Stimulated activated CD8-positive, alpha-beta memory T cell treated with anti-CD3 and anti-CD28 coated beads, Interleukin-7, amount 100 ng/mL, for 1 hour (primary cell): ENCODE results near the gene CDH18.

Experiments used
- DNase-seq, 2 donors: peaks; one replicate each; pipeline ENCODE4 v3.0.0-alpha.2; 2020; ENCODE audit warnings: low read depth in 2 of 2

The CDH18 gene

DNA sequence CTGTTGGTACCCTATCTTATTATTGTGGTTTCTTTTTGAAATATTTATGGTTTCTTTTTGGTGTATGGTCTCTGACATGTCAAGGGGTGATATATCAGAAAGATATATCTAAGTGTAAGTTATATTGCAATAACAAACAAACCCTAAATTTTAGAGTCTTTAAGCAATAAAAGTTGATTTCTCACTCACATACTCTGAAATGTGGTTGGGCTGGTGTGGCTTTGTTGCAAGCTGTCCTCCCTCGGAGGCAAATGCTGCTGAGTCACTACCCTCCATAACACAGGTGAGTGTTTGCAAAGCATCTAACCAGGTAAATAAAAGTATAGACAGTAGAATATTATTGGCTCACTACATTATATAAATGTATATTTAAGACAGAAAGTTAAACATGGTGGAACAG is 253.2 kb downstream of the CDH18 start:
- DNase-seq = no peak

DNA sequence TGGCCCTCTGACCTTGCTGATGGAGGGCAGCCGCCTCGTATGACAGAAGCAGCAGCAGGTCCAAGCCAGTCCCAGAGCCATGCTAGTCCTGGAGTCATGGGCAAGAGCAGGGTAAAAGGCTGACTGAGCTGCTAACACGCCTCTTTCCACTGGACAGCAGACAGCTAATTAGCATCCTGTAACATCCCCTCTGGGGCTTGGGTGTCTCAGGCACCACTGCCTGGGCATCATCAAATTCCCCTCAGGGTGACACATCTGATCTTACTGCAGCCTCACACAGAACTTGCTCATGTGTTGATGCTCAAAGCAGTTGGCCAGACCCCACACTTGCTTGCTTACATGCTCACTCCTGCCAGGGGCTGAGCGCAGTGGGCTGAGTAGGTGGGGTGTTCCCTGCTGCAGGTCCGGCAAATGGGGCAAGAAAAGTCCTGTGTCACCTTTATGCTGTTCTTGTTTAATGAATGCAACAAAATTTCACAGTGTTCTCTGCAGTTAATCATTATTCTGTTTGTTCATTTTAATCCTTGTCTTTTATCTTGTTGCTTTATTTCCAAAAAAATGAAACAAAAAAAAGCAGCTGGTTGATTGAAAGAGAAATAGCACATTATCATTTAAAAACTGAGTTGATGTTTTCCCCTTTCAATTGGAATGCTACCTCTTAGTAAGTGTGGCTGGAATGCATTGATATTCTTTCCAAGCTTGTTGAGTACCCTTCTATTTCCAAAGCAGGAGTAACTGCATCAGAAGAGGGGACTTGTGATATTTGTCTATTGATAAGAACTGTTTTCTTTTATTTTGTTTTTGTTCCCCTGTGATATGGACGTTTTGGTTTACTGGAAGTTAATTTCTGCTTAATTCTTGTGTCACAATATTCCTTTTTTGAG is 254.1 kb downstream of the CDH18 start:
- DNase-seq = no peak

DNA sequence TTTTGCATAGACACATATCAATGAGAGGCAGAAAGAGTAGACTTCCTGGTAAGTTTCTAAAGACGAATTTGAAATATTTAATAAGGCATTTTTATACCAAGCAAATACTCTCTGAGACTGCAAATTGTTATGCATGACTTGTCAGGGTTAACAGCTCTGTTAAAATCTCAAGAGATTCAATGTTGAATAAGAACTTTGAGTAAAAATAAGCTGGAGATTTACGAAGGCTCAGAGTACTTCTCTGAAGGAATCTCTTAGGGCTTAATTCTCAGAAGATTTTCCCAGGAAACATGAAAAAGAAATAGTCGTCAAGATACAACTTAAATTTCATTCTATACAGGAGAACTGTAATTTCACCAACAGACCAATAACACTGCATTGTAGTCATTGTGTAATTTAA is 259.4 kb downstream of the CDH18 start:
- no peak for DNase-seq

DNA sequence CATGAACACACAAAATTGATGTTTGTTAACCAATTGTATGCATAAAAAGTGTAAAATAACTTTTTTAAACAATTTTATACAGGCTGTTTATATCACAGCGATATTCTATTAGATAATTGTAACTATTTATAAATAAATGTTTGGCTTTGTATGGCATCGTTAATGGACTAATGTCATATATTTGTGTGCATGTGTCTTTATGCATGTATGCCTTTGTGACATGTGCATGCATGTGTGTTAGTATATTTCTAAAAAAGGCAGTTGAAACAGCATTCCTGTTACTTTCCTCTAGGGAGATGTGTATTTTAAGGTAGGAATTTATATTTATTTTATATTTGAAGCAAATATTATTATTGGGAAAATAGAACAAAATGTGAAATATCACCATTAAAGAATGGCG is 268.9 kb downstream of the CDH18 start:
- DNase-seq = no peak

DNA sequence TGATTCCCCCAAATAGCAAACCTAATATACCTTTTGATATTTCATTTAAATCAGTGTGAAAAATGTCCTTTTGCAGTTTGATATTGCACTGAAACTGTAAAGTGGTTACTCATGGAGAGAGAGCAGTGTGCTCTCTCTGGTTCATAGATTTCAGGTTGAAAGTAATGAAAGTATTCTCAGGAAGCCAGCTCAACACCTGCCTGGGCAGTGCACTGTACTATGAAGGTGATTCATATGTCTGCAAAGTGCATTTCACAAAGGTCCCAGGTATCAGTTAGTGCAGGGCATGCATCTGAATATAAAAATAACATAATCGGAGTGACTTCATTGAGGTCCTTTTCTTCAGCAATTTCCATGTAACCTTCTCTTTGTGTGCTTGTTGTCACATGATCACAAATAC is 274.3 kb downstream of the CDH18 start:
- DNase-seq = no peak

DNA sequence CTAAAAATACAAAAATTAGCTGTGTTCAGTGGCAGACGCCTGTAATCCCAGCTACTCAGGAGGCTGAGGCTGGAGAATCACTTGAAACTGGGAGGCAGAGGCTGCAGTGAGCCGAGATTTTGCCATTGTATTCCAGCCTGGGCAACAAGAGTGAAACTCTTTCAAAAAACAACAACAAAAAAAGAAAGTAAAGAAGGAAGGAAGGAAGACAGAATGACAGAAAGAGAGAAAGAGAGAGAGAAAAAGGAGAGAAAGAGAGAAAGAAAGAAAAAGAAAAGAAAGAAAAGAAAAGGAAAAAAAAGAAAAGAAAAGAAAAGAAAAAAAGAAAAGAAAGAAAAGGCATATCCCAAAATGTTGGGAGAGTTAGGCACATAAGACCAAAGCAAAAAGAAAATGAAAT is 278.6 kb downstream of the CDH18 start:
- no peak for DNase-seq

DNA sequence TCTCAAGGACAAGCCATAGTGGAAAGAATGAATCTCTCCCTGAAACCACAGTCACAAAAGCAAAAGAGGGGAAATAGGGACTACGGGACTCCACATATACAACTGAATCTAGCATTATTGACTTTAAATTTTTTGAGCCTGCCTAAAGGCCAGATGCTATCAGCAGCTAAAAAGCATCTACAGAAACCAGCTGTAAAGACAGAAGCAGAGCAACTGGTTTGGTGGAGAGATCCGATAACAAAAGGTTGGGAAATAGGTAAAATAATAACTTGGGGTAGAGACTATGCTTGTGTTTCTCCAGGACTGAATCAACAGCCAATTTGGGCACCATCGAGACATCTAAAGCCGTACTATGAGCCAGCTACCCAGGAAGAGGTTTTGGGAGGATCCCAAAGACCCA is 281.2 kb downstream of the CDH18 start:
- DNase-seq = no peak

DNA sequence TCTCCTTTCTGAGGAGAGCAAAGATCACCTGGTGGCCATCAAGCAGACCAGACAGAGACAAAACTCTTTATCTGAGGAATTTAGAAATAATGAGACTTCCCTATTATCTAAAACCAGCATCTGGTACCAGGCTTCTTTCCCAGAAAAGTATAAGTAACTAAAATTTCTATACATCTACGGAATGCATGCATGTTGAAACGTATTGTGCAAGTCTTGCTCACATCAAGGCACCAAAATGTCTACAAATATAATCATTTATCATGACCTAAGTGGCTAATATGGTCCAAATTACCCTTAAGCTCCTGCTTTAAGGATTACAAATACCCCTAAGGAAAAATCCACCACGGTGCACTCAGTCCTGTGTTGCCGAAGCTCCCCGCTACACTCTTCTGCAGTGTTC is 286.3 kb downstream of the CDH18 start:
- DNase-seq = no peak

DNA sequence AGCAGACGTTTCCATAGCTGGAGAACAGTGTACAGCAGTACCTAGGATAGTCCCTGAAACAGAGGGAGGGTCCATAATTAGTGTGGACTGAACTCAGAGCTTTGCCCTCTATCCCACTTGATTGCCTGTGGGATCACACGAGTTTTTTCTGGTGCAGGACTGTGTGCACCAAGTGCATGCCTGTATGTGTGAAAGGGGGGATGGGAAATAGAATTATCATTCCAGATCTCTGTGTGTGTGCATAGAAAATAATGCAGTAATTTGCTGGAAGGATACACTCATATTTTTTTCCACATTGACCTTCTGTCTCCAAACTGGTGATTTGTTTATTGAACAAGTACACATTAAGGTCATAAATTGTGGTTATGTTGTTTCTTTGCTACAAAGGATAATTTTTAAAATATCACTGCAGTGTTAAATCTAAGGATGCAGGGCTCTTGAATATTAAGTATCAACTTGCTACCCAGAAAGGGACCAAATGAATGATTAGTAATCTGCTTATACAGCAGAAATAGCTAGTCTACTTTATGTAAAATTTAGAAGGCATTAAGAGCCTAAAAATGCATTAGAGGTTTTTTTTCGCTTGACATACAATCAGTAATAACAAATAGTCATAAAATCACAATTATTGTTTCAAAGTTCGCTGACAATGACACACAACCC is 292.9 kb downstream of the CDH18 start:
- no peak for DNase-seq

DNA sequence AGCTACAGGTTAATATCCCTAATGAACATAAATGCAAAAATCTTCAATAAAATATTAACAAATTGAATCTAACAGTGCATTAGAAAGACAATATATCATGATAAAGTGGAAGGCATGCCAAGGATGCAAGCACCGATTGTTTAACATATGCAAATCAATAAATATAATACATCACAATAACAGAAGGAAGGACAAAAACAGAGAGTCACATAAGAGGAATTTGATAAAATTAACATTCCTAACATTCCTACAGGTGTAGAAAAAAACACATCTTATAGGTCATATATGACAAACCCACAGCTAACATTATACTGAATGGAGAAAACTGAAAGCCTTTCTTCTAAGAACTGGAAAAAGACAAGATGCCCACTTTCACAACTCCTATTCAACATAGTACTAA is 297.0 kb downstream of the CDH18 start:
- DNase-seq = no peak

DNA sequence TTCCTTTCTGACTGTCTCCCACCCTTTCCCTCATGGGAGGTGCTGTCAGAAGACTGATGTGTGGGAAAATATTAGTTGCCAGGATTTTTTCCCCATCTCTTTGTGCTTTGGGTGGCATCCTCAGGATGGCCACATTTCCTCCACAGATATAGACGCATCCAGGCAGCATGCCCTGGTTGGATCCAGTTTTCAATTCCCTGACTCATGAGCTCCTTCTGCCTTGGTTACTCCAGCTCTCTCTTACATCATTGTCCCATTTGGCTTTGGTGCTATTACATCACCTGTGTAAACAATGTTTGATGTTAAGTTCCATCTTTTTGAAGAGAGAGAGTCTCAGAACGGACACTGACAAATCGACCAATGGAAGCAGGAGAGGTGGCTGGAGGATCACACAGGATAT is 302.5 kb downstream of the CDH18 start:
- no peak for DNase-seq

DNA sequence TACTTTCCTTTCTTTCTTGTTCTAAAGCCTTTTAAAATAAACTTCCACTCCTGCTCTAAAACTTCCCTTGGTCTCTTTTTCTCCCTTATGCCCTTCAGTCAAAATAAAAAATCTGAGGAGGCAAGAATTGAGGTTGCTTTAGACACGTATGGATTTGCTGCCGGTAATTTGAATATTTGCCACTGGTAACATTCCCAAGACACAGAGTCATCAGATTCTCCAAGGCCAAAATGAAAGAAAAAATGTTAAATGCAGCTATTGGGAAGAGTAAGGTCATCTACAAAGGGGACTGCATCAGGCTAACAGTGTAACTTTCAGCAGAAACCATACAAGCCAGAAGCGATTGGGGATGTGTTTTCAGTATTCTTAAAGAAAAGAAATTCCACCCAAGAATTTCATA is 311.1 kb downstream of the CDH18 start:
- DNase-seq = no peak

DNA sequence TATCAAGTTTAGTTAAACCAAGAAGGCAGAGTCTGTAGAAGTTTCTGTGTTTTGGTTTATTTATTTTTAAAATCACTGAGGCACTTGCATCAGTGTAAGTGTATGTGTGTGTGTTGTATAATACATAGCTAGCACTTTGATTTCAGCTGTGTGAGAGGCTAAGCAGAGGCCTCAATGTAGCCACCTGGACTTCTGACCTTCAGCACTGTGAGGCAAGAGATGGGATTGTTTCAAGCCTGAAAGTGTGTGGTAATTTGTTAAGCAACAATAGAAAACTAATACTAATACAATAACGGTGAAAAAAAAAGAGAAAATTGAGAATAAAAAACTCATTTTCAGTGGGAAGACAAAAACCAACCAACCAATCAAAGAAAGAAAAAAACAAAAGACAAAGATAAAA is 327.3 kb downstream of the CDH18 start:
- no peak for DNase-seq

DNA sequence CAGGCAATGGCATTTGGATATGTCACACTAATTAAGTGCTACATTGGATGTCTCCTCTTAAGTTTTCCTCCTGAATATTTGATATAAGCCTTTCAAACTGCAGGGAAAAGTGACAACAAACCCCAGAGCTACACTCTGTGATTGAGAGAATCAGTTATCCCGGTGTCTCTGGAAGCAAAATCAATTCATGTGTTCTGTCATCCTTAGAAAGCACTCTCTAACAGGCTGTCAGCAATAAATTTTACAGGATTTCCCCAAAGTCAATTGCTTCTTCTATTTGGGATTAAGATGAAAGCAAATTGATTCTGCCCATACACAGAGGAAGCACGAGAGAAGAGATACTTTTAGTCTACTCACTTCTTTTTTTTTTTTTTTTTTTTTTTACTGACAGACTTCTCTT is 332.4 kb downstream of the CDH18 start:
- no peak for DNase-seq

DNA sequence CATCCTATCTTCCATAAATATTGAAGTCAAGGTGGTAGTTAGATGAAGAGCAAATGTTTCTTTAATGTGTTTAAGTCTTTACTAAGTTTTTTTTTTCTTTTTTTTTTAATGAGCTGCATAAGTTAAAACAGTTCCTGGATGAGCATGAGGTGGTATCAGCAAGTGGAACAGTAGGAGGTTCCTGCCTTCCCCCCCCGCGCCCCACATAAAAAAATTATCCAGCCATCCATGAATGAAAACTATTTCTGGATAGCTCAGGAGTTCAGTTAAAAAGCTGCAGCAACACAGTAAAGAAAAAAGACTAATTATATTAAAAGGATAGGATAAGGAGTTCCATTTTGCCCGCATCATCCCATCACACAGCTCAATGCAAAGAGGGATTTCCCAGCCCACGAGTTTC is 349.5 kb downstream of the CDH18 start:
- no peak for DNase-seq

DNA sequence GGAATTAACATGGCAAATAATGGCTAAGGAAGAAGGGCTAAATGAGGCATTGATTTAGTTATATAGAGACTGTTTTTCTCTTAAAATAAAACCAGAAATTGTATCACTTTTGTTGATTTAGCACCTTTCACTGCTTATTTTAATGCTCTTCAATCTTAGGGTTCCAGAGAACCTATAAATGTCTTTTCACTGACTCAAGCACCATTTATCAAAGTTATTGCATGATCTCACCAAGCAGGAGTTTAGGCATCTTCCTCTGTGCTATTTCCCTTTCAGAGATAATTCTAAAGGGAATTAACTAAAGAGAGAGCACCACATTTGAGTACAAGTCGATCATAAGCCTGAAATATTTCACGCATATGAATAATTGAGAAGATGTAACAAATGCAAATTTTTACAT is 357.1 kb downstream of the CDH18 start:
- no peak for DNase-seq

DNA sequence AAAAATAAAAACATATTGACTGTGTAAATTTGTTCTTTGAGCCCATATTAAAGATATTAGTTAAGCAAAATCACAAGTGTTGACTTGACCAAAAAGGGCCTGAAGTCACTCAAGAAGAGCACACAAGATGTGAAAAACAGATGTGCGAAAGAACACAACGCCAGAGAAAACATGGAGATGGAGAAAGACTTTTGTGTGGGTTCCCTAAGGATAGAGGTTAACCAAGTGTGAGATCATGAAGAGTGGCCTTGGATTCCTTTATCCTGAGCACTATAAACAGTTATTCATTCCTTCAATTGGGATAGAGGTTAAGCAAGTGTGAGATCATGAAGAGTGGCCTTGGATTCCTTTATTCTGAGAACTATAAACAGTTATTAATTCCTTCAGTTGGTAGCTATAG is 361.8 kb downstream of the CDH18 start:
- no peak for DNase-seq

DNA sequence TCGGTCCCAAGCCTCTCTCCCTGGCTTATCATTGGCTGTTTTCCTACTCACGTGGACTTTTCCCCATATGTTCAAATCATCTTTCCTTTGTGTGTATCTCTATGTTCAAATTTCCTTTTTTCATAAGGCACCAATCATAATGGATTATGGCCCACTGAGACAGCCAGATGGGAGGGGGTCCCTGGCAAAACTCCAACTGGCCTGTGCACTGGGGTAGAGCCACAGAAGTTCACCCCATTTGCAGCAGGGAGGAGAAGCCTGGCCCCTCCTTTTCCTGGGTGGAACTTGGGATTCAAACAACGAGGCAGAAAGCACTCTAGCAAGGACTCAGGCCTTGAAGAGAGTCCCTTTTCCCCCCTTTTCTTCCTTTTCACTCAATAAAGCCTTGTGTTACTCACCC is 362.4 kb downstream of the CDH18 start:
- DNase-seq = no peak

DNA sequence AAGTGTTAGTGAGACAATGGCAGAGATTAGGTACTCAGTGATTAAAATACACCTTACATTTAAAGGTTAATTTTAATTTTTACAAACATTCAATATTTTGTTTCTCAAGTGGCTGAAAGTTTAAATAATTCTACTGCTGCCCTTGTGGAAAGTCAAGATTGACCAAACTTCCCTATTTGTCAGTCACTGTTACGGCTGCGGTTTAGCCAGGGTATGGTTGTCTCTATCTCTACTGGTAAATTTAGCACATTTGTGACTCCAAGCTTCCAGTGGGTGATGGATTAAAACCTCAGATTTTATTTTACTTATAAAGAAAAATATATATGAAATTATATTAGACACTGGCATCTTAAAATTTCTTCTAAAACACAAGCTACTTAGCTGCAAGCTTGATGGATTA is 368.4 kb downstream of the CDH18 start:
- DNase-seq = no peak

DNA sequence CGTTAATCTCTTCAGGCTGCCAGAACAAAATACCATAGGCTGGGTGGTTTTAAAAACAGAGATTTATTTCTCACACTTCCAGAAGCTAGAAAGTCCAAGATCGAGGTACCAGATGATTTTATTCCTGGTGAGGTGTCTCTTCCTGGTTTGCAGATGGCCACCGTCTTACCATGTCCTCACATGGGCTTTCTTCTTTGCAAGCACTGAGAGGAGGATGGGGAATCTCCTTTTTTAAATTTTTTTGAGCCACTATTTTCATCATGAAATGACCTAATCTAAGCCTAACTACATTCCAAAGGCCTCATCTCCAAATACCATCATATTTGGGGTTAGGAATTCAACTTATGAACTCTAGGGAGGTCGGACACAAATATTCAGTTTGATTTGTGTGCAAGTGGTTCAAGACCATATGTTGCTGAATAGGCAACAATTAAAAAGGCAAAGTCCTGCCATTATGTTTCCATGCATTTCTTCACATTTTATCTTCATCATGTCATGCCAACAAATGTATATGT is 371.2 kb downstream of the CDH18 start:
- DNase-seq = no peak

DNA sequence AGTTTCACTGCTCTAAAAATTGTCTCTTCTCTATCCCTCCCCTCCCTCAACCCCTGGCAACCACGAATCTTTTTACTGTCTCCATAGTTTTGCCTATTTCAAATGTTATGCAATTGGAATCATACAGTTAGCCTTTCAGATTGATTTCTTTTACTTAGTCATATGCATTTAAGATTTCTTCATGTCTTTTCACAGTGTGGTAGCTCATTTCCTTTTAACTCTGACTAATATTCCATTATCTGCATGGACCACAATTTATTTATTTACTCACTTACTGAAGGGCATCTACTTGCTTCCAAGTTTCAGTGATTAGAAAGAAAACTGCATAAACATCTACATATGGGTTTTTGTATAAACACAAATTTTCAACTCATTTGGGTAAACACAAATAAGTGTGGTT is 372.3 kb downstream of the CDH18 start:
- DNase-seq = no peak

DNA sequence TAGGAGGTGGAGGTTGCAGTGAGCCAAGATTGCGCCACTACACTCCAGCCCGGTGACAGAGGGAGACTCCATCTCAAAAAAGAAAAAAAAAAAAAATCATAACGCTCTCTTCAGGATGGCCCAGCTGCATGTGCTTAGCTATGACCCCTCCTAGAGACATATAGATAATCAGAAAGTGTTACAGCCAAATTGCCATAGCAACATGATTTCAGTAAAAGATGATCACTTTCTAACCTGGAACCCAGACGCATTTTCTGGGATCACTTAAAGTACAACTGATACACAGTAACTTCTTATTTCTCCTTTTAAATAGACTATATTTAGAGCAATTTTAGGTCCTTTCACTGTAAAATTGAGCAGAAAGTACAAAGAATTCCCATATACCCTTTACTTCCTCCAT is 372.9 kb downstream of the CDH18 start:
- no peak for DNase-seq

DNA sequence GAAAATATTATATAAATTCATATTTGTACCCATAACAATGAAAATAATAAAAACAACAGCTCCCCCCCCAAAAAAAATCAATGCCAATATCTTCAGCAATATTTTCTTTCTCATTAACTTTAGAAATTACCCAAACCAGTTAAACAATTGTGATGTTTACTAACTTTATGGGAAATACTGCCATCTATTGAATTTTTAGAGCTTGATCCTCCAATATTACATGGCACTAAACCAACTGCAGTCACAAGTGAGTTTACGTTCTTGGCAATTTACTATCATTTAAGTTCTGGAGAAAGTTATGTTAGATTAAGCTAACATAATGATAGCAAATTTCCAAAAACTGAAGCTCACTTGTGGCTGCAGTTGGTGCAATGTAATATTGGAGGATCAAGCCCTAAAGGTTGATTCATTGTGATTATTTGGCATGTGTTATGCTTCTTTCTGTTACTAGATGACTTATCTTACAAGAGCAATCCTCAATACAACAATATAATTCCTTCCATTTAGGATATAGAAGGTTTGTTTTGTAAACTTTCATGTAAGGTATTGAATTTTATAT is 379.5 kb downstream of the CDH18 start:
- no peak for DNase-seq
